T-cell (primary cell): ENCODE data around the gene ATG3. TPM values are rescaled to one million over a fixed set of nuclear protein-coding genes. Genes with fewer than 3 reads are reported as not detected.

Experiments
- ATAC-seq, 4 experiments: fragments of 200-7000 bp in 3 of 4; fragments of 150-1000 bp in 1 of 4; cut with Tn5 transposase; replicated peaks in 1 of 4; 1 replicate in 3 of 4; 2 replicates in 1 of 4; pipeline ENCODE4 v1.10.0; 2021; ENCODE audit warnings: moderate library complexity in 3 of 4, mild to moderate bottlenecking in 2 of 4, moderate number of reproducible peaks in 1 of 4
- CTCF ChIA-PET, 2 donors: fragments of 300-600 bp; sonication (Branson Sonifier 250); formaldehyde crosslinking; loops; one replicate each; lab custom pipeline; 2022; ENCODE audit warnings: antibody characterized with exemption in 2 of 2; lab: Charles Lee
- POLR2A ChIA-PET, 2 donors: fragments of 300-600 bp; sonication (Branson Sonifier 250); formaldehyde crosslinking; loops; one replicate each; lab custom pipeline; 2022; ENCODE audit warnings: antibody characterized with exemption in 2 of 2; lab: Charles Lee
- DNase-seq, 35 experiments: peaks; one replicate each; pipeline versions ENCODE4 v3.0.0 to v3.0.0-alpha.2; 2013 to 2023
- H3K27ac ChIP-seq: one replicate; pipeline ENCODE4 v1.5.1; 2013; ENCODE audit warnings: low read length
- H3K27me3 ChIP-seq, 2 experiments: replicated peaks in 1 of 2; 1 replicate in 1 of 2; 2 replicates in 1 of 2; pipeline versions ENCODE4 v1.6.1 to v1.7.0; 2013; ENCODE audit warnings: low read length in 1 of 2, mixed read lengths in 1 of 2; ENCODE audit not compliant: control insufficient read depth in 2 of 2, insufficient read depth in 2 of 2; ENCODE audit errors: extremely low read depth in 1 of 2
- H3K36me3 ChIP-seq, 2 donors: 1 replicate in 1 of 2; 2 replicates in 1 of 2; pipeline versions ENCODE4 v1.6.1 to v1.7.0; 2013; ENCODE audit warnings: low read length in 1 of 2; ENCODE audit not compliant: control insufficient read depth in 2 of 2, insufficient read depth in 1 of 2; ENCODE audit errors: extremely low read depth in 1 of 2
- H3K4me1 ChIP-seq, 2 experiments: 1 replicate in 1 of 2; 2 replicates in 1 of 2; pipeline versions ENCODE4 v1.6.1 to v1.7.0; 2013; ENCODE audit warnings: low read length in 2 of 2, mixed read lengths in 1 of 2; ENCODE audit not compliant: insufficient read depth in 2 of 2, control insufficient read depth in 1 of 2; ENCODE audit errors: extremely low read depth in 1 of 2
- H3K4me3 ChIP-seq, 2 donors: 1 replicate in 1 of 2; 2 replicates in 1 of 2; pipeline versions ENCODE4 v1.5.1 to v1.7.0; 2013; ENCODE audit warnings: mild to moderate bottlenecking in 2 of 2, low read length in 1 of 2, moderate library complexity in 1 of 2; ENCODE audit not compliant: control insufficient read depth in 1 of 2; ENCODE audit errors: extremely low read depth in 1 of 2
- H3K9me3 ChIP-seq: 2 replicates; pipeline ENCODE4 v1.7.0; 2013
- H3K27ac Mint-ChIP-seq, 2 donors: one replicate each; pipeline ENCODE4 v1.8.0; 2020 to 2021; ENCODE audit warnings: mild to moderate bottlenecking in 2 of 2, mixed read lengths in 2 of 2
- H3K27me3 Mint-ChIP-seq, 2 donors: one replicate each; pipeline ENCODE4 v1.8.0; 2021 to 2022; ENCODE audit warnings: mixed read lengths in 2 of 2
- H3K36me3 Mint-ChIP-seq: one replicate; pipeline ENCODE4 v1.8.0; 2021; ENCODE audit warnings: mixed read lengths
- H3K4me1 Mint-ChIP-seq, 3 donors: one replicate each; pipeline ENCODE4 v1.8.0; 2020 to 2022; ENCODE audit warnings: mixed read lengths in 3 of 3, mild to moderate bottlenecking in 1 of 3
- H3K4me3 Mint-ChIP-seq, 3 donors: one replicate each; pipeline ENCODE4 v1.8.0; 2020 to 2022; ENCODE audit warnings: mild to moderate bottlenecking in 3 of 3, mixed read lengths in 3 of 3, moderate library complexity in 3 of 3
- H3K9me3 Mint-ChIP-seq, 3 donors: one replicate each; pipeline ENCODE4 v1.8.0; 2020 to 2022; ENCODE audit warnings: mixed read lengths in 3 of 3
- WGBS: methylation state at CpG from one replicate; pipeline ENCODE4 v1.1.5; 2013; ENCODE audit warnings: missing lambda C conversion rate; ENCODE audit not compliant: insufficient coverage; 5-methylcytosine and 5-hydroxymethylcytosine counted together
- total RNA-seq, 35 experiments: library from RNA in 6 of 35; stranded (reverse) in 6 of 35; fragments of 120-200 nt in 1 of 35; gene quantifications; one replicate each; pipeline versions ENCODE4 v1.2.1 to v1.2.4 and lab custom pipeline; 2013 to 2026

The ATG3 gene
- total RNA-seq, 5 donors from 2014 or later (not counting 1 experiment from before 2014, with no cell fraction given), result 40.5 to 51.1 (median 49.0) TPM

GRCh38 chr3:112560307-112560706 lies 1.5 kb downstream of the ATG3 start:
- H3K4me3 ChIP-seq, result peak overlapping the region in 1 of 2 donors; percentile 84
- no peaks in the 10 kb centered on the region for H3K27me3 Mint-ChIP-seq
- peak overlapping the region in 1 of 2 donors; percentile 28 for H3K27ac Mint-ChIP-seq
- peak overlapping the region; percentile 83 to 98 (median 96) for H3K4me3 Mint-ChIP-seq
- peaks cover 58 to 62% (median 62%) of the 10 kb centered on the region in 3 donors for H3K4me1 Mint-ChIP-seq
- ATAC-seq (no peak), DNase-seq (no peak)
- H3K27me3 ChIP-seq, result no peaks in the 10 kb centered on the region
- peaks cover 19% of the 10 kb centered on the region for H3K36me3 Mint-ChIP-seq
- H3K4me1 ChIP-seq, result peaks cover 19 to 22% of the 10 kb centered on the region in 2 experiments
- ChIA-PET CTCF (interaction anchor here (0.5 to 1.4 kb wide), 5 partner anchors 27 to 1138 kb away, joined by 3 to 5 read pairs (median 3); no protein-coding TSS in a partner anchor), POLR2A (interaction anchor here (0.6 to 1.0 kb wide), 4 partner anchors 9 to 1959 kb away, joined by 3 to 6 read pairs (median 4); no protein-coding TSS in a partner anchor)
- no CpG with 5 or more reads among the region's 2 CpGs for WGBS
- peaks cover 0 to 8% of the 10 kb centered on the region in 2 donors for H3K36me3 ChIP-seq
- H3K27ac ChIP-seq, result no peak overlapping the region
- H3K9me3 ChIP-seq, result no peaks in the 10 kb centered on the region
- H3K9me3 Mint-ChIP-seq, result no peaks in the 10 kb centered on the region

GRCh38 chr3:112557976-112558375 lies 3.8 kb downstream of the ATG3 start:
- Mint-ChIP-seq H3K36me3 (peaks cover 12% of the 10 kb centered on the region), H3K27me3 (no peaks in the 10 kb centered on the region), H3K4me1 (peaks cover 55 to 61% (median 58%) of the 10 kb centered on the region in 3 donors), H3K27ac (no peak overlapping the region), H3K9me3 (no peaks in the 10 kb centered on the region), H3K4me3 (no peak overlapping the region)
- Histone ChIP-seq H3K36me3 (peaks cover 0 to 5% of the 10 kb centered on the region in 2 donors), H3K4me1 (peaks cover 16 to 17% of the 10 kb centered on the region in 2 experiments), H3K4me3 (no peak overlapping the region), H3K27ac (no peak overlapping the region), H3K9me3 (no peaks in the 10 kb centered on the region), H3K27me3 (no peaks in the 10 kb centered on the region)
- ChIA-PET CTCF (interaction anchor here in 1 of 2 donors (1.1 kb wide), 1 partner anchor 11 kb away, joined by 4 read pairs; no protein-coding TSS in a partner anchor), POLR2A (interaction anchor here (0.6 kb wide), 4 partner anchors 25 to 879 kb away, joined by 3 to 5 read pairs (median 3); no protein-coding TSS in a partner anchor)
- no peak for ATAC-seq
- WGBS, result no CpG with 5 or more reads among the region's 1 CpG
- DNase-seq, result no peak

GRCh38 chr3:112555535-112556170 lies 6.1 kb downstream of the ATG3 start:
- Mint-ChIP-seq H3K9me3 (no peaks in the 10 kb centered on the region), H3K4me3 (no peak overlapping the region), H3K36me3 (peaks cover 29% of the 10 kb centered on the region), H3K27ac (peak overlapping the region; percentile 53 to 61), H3K4me1 (peaks cover 61 to 64% (median 62%) of the 10 kb centered on the region in 3 donors), H3K27me3 (no peaks in the 10 kb centered on the region)
- no CpG with 5 or more reads among the region's 1 CpG for WGBS
- POLR2A ChIA-PET, result no interaction called here
- Histone ChIP-seq H3K27ac (no peak overlapping the region), H3K9me3 (no peaks in the 10 kb centered on the region), H3K27me3 (no peaks in the 10 kb centered on the region), H3K4me3 (no peak overlapping the region), H3K4me1 (peaks cover 12 to 14% of the 10 kb centered on the region in 2 experiments), H3K36me3 (peaks cover 0 to 5% of the 10 kb centered on the region in 2 donors)
- DNase-seq (no peak), ATAC-seq (no peak)
- CTCF ChIA-PET, result interaction anchor here in 1 of 2 donors (0.5 to 1.4 kb wide), 2 partner anchors 25 to 223 kb away, joined by 3 to 4 read pairs; partner anchors contain the start of gene CD200

GRCh38 chr3:112550859-112551258 lies 10.9 kb downstream of the ATG3 start:
- no peak overlapping the region for H3K4me3 Mint-ChIP-seq
- H3K27me3 Mint-ChIP-seq, result no peaks in the 10 kb centered on the region
- peaks cover 44% of the 10 kb centered on the region for H3K36me3 Mint-ChIP-seq
- DNase-seq (no peak), ATAC-seq (no peak)
- ChIA-PET POLR2A (no interaction called here), CTCF (no interaction called here)
- Histone ChIP-seq H3K27me3 (no peaks in the 10 kb centered on the region), H3K4me3 (no peak overlapping the region), H3K4me1 (no peaks in the 10 kb centered on the region), H3K36me3 (peaks cover 0 to 38% of the 10 kb centered on the region in 2 donors), H3K27ac (no peak overlapping the region), H3K9me3 (no peaks in the 10 kb centered on the region)
- H3K4me1 Mint-ChIP-seq, result peaks cover 32 to 37% (median 37%) of the 10 kb centered on the region in 3 donors
- no peak overlapping the region for H3K27ac Mint-ChIP-seq
- H3K9me3 Mint-ChIP-seq, result no peaks in the 10 kb centered on the region
- WGBS, result no CpG with 5 or more reads among the region's 1 CpG

- Histone ChIP-seq H3K9me3 (no peaks in the 10 kb centered on the region), H3K36me3 (peaks cover 0 to 53% of the 10 kb centered on the region in 2 donors), H3K27me3 (no peaks in the 10 kb centered on the region), H3K27ac (no peak overlapping the region), H3K4me1 (no peaks in the 10 kb centered on the region), H3K4me3 (no peak overlapping the region)
- Mint-ChIP-seq H3K27me3 (no peaks in the 10 kb centered on the region), H3K4me1 (peaks cover 18 to 20% (median 19%) of the 10 kb centered on the region in 3 donors), H3K9me3 (no peaks in the 10 kb centered on the region), H3K4me3 (no peak overlapping the region), H3K27ac (peak overlapping the region in 1 of 2 donors; percentile 0), H3K36me3 (peaks cover 46% of the 10 kb centered on the region)
- CTCF ChIA-PET, result interaction anchor here in 1 of 2 donors (0.9 kb wide), 1 partner anchor 253 kb away, joined by 3 read pairs; no protein-coding TSS in a partner anchor
- WGBS, result no CpG with 5 or more reads among the region's 5 CpGs
- POLR2A ChIA-PET, result interaction anchor here in 1 of 2 donors (0.5 kb wide), 1 partner anchor 162 kb away, joined by 5 read pairs; no protein-coding TSS in a partner anchor
- ATAC-seq (no peak), DNase-seq (no peak)
Measured at GRCh38 chr3:112546216-112546759, 15.5 kb downstream of the ATG3 start.
